HG02870 (cell line): ENCODE measurements around the gene SMIM22.
A peak's percentile ranks its signal among the peaks of the same experiment; 100 is the strongest.
"Not testable (repeated sequence)": the region's sequence is repeated elsewhere in the genome, so short reads cannot be mapped to it uniquely, and the experiment has no call there.

ENCODE experiments used
- ATAC-seq: cut with Tn5 transposase; IDR thresholded peaks from one replicate; pipeline ENCODE4 v1.9.1; 2021; ENCODE audit warnings: mild to moderate bottlenecking, moderate library complexity; ENCODE audit not compliant: unreplicated experiment

The SMIM22 gene

GRCh38 chr16:4768549-4769305 lies 26.4 kb upstream of the SMIM22 start:
- ATAC-seq = peak; percentile 58

DNA sequence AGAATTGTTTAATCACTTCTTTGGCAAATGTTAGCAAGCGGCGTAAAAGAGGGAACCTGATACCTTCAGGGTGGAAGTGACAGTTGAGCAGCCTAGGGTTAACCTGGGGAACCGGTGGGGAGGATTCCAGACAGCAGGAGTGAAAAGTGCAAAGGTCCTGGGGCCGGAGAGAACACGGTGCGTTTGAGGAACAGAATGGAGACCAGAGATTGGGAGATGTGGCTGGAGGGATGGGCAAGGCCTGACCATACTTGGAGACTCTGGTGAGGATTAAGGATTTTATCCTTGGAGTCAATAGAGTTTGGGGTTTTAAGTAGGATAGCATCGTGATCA lies 25.9 kb upstream of the SMIM22 start:
- ATAC-seq = no peak

DNA sequence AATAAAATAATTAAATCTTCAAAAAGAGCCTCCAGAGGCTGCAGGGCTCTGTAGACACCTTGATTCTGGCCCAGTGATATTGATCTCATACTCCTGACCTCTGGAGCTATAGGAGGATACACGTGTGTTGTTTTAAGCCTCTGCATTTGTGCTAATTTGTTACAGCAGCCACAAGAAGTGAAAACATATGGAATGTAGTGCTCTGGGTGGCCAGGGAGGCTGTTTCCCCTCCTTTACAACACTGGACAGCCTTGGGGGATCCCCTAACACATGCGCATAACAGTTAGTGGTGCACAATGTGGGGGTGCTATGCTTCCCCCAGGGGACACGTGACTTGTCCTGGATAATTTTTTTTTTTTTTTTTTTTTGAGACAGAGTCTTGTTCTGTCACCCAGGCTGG lies 23.5 kb upstream of the SMIM22 start:
- ATAC-seq = no peak

DNA sequence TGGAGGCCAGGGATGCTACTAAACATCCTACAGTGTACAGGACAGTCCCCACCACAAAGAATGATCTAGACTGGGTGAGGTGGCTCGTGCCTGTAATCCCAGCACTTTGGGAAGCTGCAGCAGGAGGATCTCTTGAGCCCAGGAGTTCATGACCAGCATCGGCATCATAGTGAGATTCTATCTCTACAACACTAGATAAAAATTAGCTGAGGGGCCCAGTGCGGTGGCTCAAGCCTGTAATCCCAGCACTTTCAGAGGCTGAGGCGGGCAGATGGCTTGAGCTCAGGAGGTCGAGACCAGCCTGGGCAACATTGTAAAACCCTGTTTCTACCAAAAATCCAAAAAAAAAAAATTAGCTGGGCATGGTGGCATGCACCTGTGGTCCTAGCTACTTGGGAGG lies 22.8 kb upstream of the SMIM22 start:
- ATAC-seq = no peak

- ATAC-seq = no peak
Observed at GRCh38 chr16:4775005-4775404, 20.2 kb upstream of the SMIM22 start.

- no peak for ATAC-seq
Observed at GRCh38 chr16:4776141-4776705, 18.9 kb upstream of the SMIM22 start.

DNA sequence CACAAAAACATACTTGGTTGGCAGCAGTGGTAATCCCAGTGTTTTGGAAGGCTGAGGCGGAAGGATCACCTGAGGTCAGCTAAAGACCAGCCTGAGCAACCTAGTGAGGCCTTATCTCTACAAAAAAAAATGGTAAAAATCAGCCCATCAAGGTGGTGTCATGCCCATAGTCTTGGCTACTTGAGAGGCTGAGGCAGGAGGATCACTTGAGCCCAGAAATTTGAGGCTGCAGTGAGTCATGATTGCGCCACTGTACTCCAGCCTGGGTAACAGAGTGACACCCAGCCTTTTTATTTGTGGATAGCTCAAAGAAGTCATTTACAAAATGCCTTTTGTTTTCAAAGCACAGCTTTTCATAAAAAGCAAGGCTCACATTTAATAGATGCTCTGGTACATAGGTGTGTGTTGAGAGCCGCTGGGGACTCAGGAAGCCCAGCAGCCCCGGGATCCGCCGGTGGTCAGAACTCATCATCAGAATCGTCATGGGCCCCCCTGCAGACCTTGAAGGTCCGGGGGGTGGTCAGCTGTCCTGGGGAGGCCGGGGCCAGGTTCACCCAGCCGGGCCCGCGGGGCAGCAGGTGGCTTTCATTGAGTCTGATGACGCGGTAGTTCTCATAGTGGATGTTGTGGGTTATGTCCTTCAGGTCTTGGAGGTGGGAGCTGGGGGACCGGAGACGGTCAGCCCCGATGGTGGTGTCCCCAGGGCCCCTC lies 17.7 kb upstream of the SMIM22 start:
- no peak for ATAC-seq

DNA sequence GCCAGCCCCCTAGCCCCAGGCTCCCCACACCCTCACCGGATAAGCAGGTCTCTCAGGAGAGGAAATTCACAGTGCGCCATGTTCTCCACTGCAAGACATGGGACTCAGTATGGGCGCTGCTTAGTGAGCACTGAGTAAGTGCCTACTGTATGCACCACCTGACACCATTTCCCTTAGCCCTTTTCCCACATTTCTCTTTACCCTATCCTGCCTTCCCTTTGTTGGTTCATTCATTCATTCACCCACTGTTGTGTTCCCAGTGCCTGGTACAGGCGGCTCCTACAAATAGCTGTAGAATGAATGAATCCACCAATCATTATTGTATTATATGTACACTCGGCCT lies 17.1 kb upstream of the SMIM22 start:
- no peak for ATAC-seq

DNA sequence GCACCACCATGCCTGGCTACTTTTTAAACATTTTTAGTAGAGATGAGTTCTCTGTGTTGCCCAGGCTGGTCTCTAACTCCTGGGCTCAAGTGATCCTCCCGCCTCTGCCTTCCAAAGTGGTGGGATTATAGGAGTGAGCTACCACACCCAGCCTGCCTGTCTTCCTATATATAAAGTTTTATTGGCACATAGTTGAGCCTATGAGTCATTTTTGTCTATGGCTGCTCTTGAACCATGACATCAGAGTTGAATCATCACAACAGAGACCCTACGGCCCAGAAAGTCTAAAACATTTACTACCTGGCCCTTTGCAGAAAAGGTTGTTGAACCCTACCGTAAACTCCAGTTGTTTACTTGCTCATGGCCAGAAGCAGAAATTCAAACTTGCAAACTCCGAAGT lies 14.9 kb upstream of the SMIM22 start:
- ATAC-seq = no peak

DNA sequence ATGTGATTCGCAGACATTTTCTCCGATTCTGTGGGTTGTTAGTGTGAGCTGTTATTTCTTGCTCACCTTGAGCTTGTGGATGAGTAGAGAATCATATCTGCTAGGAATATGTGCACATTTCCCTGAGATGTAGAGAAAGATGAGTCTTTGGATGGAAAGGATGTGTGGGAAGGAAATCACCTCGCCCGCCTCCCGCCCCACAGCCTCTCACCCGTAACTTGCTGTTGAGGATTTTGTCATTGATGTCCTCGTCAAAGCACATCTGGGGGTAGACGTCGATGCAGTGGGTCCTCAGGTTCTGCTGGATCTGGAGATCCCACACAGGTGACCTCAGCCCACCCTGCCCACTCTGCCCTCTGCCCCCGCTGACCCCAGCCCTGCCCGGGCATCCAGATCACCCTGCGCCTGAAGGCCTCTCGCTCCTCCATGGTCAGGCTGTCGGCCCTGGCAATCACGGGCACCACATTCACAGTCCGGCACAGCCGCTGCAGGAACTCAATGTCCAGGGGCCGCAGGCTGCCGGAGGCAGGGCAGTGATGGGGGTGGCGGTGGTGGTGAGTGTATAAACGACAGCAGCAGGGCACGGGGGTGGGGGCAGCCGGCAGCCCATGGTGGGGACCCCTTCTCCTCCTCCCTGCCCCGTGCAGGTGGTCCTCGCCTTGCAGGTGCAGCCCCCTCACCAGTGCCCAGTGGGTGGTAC lies 11.8 kb upstream of the SMIM22 start:
- ATAC-seq = no peak

- ATAC-seq = no peak
Observed at GRCh38 chr16:4783951-4784336, 11.2 kb upstream of the SMIM22 start.

DNA sequence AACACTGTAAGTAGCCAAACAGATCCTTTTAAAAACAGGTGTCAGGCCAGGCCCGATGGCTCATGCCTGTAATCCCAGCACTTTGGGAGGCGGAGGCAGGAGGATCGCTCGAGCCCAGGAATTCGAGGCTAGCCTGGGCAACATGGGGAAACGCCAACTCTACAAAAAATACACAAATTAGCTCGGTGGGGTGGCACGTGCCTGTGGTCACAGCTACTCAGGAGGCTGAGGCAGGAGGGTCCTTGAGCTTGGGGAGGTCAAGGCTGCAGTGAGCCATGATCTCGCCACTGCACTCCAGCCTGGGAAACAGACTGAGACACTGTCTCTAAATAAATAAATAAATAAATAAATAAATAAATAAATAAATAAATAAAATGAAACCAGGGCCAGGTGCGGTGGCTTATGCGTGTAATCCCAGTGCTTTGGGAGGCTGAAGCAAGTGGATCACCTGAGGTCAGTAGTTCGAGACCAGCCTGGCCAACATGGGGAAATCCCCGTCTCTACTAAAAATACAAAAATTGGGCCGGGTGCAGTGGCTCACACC lies 10.7 kb upstream of the SMIM22 start:
- not testable (repeated sequence) for ATAC-seq

DNA sequence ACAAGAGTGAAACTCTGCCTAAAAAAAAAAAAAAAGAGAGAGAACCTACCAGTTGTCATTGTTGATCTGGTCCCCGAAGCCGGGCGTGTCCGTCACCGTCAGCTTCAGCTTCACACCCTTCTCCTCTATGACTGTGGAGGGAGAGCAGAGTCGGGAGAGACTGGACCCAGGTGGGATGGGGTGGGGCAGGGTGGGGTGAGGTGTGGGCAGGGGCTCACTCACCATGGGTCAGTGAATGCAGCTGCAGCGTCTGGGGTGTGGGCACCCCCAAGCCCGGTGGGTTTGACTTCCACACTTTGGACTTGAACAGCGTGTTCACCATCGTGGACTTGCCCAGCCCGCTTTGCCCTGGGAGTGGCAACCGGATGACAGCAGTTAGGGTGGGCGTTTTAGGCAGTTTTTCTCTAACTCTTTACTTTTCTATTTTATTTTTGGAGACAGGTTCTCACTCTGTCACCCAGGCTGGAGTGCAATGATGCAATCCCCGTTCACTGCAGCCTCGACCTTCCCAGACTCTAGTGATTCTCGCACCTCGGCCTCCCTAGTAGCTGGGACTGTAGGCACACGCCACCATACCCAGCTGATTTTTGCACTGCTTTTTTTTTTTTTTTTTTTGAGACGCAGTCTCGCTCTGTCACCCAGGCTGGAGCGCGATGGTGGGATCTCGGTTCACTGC lies 9.3 kb upstream of the SMIM22 start:
- ATAC-seq = no peak

DNA sequence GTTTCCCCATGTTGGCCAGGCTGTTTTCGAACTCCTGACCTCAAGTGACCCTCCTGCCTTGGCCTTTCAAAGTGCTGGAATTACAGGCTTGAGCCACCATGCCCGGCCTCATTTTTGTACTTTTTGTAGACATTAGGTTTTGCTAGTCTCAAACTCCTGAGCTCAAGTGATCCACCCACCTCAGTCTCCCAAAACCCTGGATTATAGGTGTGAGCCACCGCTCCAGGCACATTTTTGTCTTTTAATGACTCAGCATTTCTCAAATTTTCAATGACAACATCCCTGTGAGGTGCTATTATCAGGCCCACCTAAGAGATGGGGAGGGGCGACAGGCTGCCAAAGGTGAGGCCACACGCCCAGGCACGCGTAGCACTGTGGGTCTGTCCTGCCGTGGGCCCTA lies 8.1 kb upstream of the SMIM22 start:
- no peak for ATAC-seq

GRCh38 chr16:4787627-4788482 lies 7.3 kb upstream of the SMIM22 start, which contains the start of gene SEPTIN12:
TSS of gene SEPTIN12 (minus strand) at chr16:4788345. CDS start at chr16:4787645, 700 bp downstream.
- no peak for ATAC-seq

DNA sequence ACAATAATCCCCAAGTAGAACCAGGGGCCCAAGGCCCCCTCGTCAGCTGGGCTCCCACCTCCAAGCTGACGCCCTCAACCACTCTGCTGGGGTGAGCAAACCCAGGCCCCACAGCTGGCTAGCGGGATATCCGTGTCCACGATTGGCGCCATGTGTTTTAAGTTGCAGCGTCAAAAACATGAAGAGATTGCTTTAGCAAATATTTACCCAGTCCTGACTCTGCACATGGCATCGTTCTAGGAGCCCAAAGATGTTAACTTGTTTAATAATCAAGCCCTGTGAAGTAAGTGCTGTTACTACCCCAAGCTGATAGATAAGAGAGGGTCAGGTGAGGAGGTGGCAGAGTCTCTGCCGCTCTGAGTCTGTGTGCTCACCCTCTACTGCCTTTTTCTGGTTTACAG lies 6.7 kb upstream of the SMIM22 start:
- ATAC-seq = no peak

GRCh38 chr16:4788910-4789309 lies 6.3 kb upstream of the SMIM22 start:
- ATAC-seq = no peak

DNA sequence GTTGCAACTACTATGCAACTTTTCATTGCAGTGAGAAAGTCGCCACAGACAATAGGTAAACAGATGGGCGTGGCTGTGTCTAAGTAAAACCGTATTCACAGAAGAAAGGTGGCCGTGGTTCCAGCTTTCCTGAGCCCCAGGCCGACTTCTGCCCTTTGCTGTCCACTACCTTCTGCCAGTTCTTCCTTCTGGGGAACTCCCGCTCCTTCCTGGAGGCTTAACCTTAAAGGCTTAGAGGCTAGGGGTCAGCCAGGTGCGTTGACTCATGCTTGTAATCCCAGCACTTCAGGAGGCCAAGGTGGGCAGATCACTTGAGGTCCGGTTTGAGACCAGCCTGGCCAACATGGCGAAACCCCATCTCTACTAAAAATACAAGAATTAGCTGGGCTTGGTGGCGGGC lies 4.9 kb upstream of the SMIM22 start:
- no peak for ATAC-seq

DNA sequence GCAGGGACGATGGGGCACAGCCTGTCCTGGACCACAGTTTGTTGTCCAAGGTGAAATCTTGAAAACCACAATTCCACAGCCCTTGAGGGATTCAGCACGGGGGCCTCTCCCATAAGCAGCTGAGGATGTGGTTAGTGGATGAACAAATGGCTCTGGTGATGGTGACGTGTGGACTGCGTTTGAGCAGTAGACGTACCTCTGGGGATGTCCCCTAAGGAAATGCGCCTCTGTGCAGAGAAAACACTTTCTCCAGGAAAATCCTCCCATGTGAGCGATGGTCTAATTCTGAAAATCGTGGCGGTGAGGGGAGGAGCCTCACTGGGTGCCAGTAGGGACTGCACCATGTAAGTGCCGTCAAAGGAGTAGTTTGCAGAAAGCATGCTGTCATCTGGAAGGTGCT lies 4.3 kb upstream of the SMIM22 start:
- ATAC-seq = no peak

GRCh38 chr16:4792951-4793513 lies 2.1 kb upstream of the SMIM22 start:
- ATAC-seq = no peak
